Glutamatergic neuron (in vitro differentiated cells): ENCODE results near the gene TMEM54. TPM values are rescaled to one million over a fixed set of nuclear protein-coding genes. Genes with fewer than 3 reads are reported as not detected.

Experiments used
- DNase-seq: peaks from one replicate; pipeline ENCODE4 v3.0.0; 2022
- H3K27ac Mint-ChIP-seq: one replicate; pipeline ENCODE4 v1.8.0; 2020; ENCODE audit warnings: mild to moderate bottlenecking, mixed read lengths, inconsistent platforms; ENCODE audit not compliant: unreplicated experiment
- H3K27me3 Mint-ChIP-seq: one replicate; pipeline ENCODE4 v1.8.0; 2020; ENCODE audit warnings: mild to moderate bottlenecking, moderate library complexity, mixed read lengths, inconsistent platforms; ENCODE audit not compliant: unreplicated experiment
- H3K36me3 Mint-ChIP-seq: one replicate; pipeline ENCODE4 v1.8.0; 2020; ENCODE audit warnings: mild to moderate bottlenecking, mixed read lengths, inconsistent platforms; ENCODE audit not compliant: unreplicated experiment
- H3K4me1 Mint-ChIP-seq: one replicate; pipeline ENCODE4 v1.8.0; 2020; ENCODE audit warnings: mild to moderate bottlenecking, low read depth, mixed read lengths, inconsistent platforms; ENCODE audit not compliant: unreplicated experiment
- H3K4me3 Mint-ChIP-seq: one replicate; pipeline ENCODE4 v1.8.0; 2020; ENCODE audit warnings: mild to moderate bottlenecking, mixed read lengths, inconsistent platforms; ENCODE audit not compliant: unreplicated experiment
- H3K9me3 Mint-ChIP-seq: one replicate; pipeline ENCODE4 v1.8.0; 2020; ENCODE audit warnings: mild to moderate bottlenecking, moderate library complexity, mixed read lengths, inconsistent platforms; ENCODE audit not compliant: unreplicated experiment
- total RNA-seq: library from RNA; stranded (reverse); fragmentation: NEBNext Ultra II Directional; extraction: Animal tissue kit (Norgen Biotek cat#: 25700); gene quantifications from one replicate; pipeline ENCODE4 v1.2.1, GENCODE V29; 2021; ENCODE audit not compliant: unreplicated experiment
- TF ChIP-seq, protein P1 (sequence below): fragments of 200-600 bp; sonication (generic); IDR thresholded peaks from one replicate; pipeline ENCODE4 v1.5.0; 2021; ENCODE audit not compliant: partially characterized antibody, unreplicated experiment

TMEM54 gene
- total RNA-seq, 1 donor from 2014 or later, result 9.9 TPM

DNA sequence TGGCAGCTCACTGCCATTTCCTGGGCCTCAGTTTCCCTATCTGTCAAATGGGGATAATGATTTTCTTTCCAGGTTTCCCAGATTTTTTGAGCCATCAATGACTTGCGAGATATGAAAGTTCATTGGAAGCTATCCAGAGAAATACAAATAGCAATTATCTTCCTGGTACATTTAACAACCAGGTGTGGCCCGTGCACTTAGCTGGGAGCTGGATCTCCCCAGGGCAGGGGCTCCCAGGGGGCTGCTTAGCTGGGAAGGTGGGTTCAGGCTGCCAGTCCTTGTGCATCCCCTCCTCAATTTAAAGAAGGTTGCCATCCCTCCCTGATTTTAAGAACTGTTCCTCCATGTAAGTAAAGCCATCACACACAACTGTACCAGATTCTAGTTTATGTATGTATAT, 3.6 kb upstream of the TMEM54 start:
- peak overlapping the region; percentile 20 for H3K4me3 Mint-ChIP-seq
- no peaks in the 10 kb centered on the region for H3K36me3 Mint-ChIP-seq
- H3K9me3 Mint-ChIP-seq, result peaks cover 2% of the 10 kb centered on the region
- H3K27ac Mint-ChIP-seq, result no peak overlapping the region
- peaks cover 10% of the 10 kb centered on the region for H3K27me3 Mint-ChIP-seq
- TF ChIP-seq, protein P1, sequence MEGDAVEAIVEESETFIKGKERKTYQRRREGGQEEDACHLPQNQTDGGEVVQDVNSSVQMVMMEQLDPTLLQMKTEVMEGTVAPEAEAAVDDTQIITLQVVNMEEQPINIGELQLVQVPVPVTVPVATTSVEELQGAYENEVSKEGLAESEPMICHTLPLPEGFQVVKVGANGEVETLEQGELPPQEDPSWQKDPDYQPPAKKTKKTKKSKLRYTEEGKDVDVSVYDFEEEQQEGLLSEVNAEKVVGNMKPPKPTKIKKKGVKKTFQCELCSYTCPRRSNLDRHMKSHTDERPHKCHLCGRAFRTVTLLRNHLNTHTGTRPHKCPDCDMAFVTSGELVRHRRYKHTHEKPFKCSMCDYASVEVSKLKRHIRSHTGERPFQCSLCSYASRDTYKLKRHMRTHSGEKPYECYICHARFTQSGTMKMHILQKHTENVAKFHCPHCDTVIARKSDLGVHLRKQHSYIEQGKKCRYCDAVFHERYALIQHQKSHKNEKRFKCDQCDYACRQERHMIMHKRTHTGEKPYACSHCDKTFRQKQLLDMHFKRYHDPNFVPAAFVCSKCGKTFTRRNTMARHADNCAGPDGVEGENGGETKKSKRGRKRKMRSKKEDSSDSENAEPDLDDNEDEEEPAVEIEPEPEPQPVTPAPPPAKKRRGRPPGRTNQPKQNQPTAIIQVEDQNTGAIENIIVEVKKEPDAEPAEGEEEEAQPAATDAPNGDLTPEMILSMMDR, result no peak
- no peak for DNase-seq
- peaks cover 2% of the 10 kb centered on the region for H3K4me1 Mint-ChIP-seq

DNA sequence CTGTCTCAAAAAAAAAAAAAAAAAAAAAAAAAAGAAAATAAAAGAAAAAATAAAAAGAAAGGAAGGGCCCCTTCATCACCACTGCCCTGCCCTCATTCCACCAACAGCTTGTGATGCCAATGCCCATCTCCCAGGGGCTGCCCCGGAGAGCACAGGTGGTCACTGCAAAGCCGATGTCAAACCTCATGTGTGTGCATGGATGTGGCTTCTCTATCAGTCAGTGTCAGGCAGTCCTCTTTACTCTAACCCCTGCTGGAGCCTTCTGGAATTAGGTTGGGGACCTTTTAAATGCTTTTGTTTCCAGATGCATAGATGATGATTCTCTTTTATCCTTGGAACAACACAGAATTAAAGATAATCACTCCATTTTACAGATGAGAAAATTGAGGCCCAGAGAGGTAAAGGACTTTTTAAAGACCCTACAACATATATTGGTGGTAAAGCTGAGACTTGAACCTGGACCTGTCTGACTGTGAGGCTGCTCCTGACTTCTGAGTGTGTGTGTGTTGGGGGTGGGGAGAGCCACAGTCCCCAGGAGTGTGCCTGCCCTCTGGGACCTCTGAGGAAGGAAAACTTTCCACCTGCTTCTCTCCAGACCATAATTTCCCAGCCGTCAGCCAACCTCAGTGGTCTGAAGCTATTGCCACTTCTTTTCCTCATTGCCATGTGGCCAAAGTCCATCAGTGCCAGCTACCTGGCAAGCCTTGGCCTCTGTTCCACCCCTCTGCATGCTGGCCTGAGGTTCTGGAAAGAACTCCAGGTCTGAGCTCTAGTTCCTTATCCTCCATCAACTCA, 3.0 kb upstream of the TMEM54 start:
- no peaks in the 10 kb centered on the region for H3K36me3 Mint-ChIP-seq
- H3K4me1 Mint-ChIP-seq, result peaks cover 2% of the 10 kb centered on the region
- no peak overlapping the region for H3K27ac Mint-ChIP-seq
- peaks cover 2% of the 10 kb centered on the region for H3K9me3 Mint-ChIP-seq
- TF ChIP-seq, protein P1, result no peak
- no peak for DNase-seq
- H3K4me3 Mint-ChIP-seq, result peak overlapping the region; percentile 20
- peaks cover 10% of the 10 kb centered on the region for H3K27me3 Mint-ChIP-seq

DNA sequence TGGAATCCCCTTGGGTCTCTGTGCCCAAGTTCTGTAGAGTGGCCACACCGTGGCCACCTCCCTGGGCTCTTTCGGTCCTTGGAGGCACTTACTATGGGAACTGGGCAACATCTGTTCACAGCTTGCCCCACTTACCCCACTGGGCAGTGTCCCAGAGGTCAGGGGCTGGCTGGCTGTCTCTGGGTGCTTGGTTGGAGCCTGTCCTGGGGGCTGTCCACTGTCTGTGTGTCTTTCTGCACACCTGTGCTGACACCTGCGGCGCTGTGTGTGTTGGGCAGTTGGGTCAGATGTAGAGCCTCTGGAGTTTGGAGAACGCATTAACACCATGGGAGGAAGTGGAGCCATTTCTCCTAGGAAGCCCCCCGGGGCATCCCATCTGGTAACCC, 1.3 kb upstream of the TMEM54 start:
- H3K9me3 Mint-ChIP-seq, result peaks cover 2% of the 10 kb centered on the region
- peaks cover 10% of the 10 kb centered on the region for H3K27me3 Mint-ChIP-seq
- peak overlapping the region; percentile 69 for H3K4me3 Mint-ChIP-seq
- H3K4me1 Mint-ChIP-seq, result peaks cover 2% of the 10 kb centered on the region
- H3K27ac Mint-ChIP-seq, result no peak overlapping the region
- TF ChIP-seq, protein P1, result no peak
- no peak for DNase-seq
- H3K36me3 Mint-ChIP-seq, result no peaks in the 10 kb centered on the region

DNA sequence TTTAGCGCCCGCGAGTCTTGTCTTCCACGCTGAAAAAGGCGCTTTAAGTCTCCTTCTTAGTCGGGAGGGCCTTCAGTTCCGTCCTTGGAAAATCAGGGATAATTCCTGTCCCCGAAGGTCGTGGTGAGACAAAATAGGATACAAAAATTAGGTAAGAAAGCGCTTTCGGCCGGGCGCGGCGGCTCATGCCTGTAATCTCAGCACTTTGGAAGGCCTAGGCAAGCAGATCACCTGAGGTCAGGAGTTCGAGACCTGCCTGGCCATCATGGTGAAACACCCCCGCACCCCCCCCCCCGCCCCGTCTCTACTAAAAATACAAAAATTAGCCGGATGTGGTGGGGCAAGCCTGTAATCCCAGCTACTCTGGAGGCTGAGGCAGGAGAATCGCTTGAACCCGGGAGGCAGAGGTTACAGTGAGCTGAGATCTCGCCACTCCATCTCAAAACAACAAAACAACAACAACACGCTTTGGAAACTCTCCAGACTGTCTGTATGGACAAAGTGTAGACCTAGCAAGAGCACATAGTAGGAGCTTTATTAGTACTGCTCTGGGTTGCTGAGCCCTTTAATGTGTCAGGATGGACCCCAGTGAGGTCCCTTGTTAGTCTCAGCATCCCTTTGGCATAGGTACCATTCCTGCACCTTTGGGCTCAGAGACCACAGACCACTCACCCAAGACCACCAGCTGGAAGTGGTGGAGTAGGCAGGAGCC, 790 bp upstream of the TMEM54 start:
- no peak for DNase-seq
- Mint-ChIP-seq H3K27me3 (peaks cover 10% of the 10 kb centered on the region), H3K36me3 (no peaks in the 10 kb centered on the region), H3K4me3 (peak overlapping the region; percentile 87), H3K4me1 (peaks cover 2% of the 10 kb centered on the region), H3K27ac (no peak overlapping the region), H3K9me3 (peaks cover 2% of the 10 kb centered on the region)
- TF ChIP-seq, protein P1, result no peak
